Measurements from ENCODE around the gene TOR1AIP2. TPM values are rescaled to one million over a fixed set of nuclear protein-coding genes. Genes with fewer than 3 reads are reported as not detected.
A peak's percentile ranks its signal among the peaks of the same experiment; 100 is the strongest.

Gene TOR1AIP2
- total RNA-seq: 73.9 and 81.8 TPM in 2 replicates
- 26.3 TPM for polyA plus RNA-seq (2012)

DNA sequence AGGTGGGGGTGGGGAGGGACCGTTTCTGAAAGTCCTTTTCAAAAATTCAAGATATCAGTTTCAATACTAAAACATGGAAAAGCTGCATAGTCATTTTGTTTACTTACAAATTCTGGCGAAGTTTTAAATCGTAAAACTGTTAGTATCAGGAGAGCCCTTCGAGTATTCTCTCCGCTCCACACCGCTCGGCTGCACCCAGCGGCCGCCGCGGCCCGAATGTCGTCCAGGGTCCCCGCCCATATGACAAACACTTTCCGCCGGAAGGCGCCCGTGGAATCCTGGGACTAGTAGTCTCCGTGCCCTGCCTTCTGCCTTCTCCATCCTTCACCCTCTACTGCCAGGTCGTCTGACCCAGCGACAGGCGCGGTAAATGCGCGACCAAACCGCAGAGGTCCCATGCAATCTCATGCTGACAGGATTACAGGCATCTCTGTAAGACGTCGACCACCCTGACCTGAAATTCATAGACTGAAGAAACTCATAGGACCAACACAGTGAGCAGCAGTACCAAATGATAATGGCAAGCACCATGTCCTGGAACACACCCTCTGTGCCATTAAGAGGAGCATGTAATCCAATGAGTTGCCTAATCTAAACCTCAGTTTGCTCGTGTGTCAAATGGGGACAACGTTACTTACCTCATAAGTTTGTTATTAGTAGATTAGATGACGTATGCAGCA lies at the start of gene TOR1AIP2:
Gene TOR1AIP2, minus strand, starts transcription at position 218 of the 680 bp plus-strand sequence. CDS start 25,138 bp downstream, outside the sequence.
- DNase-seq (ENCODE audit: low read depth): peak; percentile 90

- DNase-seq (ENCODE audit: low read depth): no peak
These were observed 49.2 kb upstream of the TOR1AIP2 start for GRCh38 chr1:179926850-179927205.

- DNase-seq (ENCODE audit: low read depth): no peak
These were observed 48.6 kb upstream of the TOR1AIP2 start for GRCh38 chr1:179925922-179926849.

GRCh38 chr1:179925302-179925701 lies 47.7 kb upstream of the TOR1AIP2 start:
- no peak for DNase-seq (ENCODE audit: low read depth)

DNA sequence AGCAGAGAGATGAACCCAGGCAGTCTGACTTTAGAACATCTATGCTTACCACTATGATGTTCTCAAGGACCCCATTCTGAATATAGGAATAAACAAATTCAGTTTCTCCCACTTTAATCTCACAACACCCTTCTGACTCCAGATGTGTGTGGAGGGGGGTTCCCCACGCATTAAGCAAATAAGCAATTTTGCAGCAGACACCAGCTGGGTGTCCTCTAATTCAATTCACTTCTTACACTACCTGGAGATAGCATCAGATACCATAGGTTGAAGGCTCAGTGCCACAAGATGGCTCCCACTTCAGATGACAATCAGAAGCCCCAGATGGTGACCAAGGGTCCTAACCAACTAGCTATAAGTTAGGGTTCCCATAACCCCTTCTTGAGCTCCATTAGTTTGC lies 46.7 kb upstream of the TOR1AIP2 start:
- DNase-seq (ENCODE audit: low read depth): no peak

- DNase-seq (ENCODE audit: low read depth): no peak
These were observed 45.4 kb upstream of the TOR1AIP2 start for GRCh38 chr1:179923029-179923428.

- DNase-seq (ENCODE audit: low read depth): no peak
These were observed 44.6 kb upstream of the TOR1AIP2 start for GRCh38 chr1:179921981-179922872.

- no peak for DNase-seq (ENCODE audit: low read depth)
These were observed 43.9 kb upstream of the TOR1AIP2 start for GRCh38 chr1:179921472-179921871.

GRCh38 chr1:179917601-179918429 lies 40.2 kb upstream of the TOR1AIP2 start:
- DNase-seq (ENCODE audit: low read depth): peak; percentile 19

GRCh38 chr1:179911812-179912211 lies 34.2 kb upstream of the TOR1AIP2 start:
- no peak for DNase-seq (ENCODE audit: low read depth)

DNA sequence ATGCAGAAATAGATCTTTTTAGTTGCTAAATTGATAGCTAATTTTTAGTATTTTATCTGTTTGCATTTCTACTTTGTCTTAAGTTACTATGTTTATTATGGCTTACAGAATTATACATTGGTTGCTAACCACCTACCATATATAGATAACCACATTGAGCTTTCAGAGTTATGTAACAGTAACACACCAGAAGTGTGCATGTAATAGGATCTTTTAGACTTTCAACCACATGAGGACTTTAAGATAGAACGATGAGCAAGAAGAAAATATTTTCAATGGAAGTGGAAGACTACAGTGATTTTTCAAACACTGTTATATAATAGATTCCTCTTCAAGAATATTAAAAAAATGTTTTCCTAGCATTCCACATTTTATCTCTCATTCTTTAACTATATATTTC lies 33.3 kb upstream of the TOR1AIP2 start:
- DNase-seq (ENCODE audit: low read depth): no peak

- DNase-seq (ENCODE audit: low read depth): no peak
These were observed 12.0 kb upstream of the TOR1AIP2 start for GRCh38 chr1:179889589-179889988.

GRCh38 chr1:179888071-179888470 lies 10.5 kb upstream of the TOR1AIP2 start:
- DNase-seq (ENCODE audit: low read depth): no peak

DNA sequence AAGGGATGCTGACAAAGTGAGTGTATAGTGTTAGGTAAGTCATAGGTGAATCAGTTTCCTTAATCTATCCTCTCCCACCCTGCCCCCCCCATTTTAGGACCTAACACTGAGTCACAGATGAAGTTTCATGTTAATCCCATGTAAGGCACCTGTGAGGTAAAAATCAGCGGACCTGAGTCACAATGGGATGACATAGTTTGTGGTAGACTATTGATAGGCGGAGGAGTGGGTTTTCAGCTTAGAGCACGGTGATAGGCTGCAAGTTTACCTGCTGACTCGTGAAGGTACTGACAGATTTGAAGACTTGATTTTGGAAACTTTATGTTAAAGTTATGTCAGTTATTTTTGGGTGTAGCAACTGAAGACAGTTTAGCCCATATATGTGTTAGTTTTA lies 6.1 kb upstream of the TOR1AIP2 start:
- no peak for DNase-seq (ENCODE audit: low read depth)

DNA sequence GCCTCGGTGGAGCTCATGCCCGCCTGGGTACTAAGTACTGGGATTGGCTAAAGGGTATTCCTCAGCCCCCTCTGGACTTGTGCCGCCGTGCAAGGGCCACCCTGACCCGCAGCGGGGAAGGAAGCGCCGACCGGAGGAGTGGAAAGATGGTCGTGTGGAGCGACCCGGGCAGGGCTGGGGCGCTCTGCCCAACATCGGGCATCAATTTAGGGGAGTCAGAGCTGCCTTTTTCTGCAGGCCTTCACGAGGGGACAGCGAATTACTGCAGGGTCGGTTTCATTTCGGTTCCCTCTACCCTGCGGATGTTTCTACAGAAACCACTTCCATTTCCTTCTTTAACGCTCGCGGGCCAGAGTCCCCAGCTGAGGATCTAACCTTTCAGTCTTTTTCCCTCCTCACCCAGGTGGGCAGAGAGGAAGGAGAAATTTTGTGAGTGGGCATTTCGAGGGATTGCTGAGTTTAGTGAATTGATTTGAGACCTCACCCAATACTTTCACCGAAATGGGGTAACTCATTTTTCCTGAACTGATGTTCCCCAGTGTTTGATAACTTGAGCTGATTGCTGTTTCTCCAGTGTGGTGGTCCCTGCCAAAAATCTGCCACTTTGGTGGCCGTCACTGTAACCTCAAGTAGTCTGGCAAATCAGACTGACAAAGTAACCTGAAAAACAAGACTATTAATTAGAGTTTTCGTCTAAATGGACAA lies 5.6 kb upstream of the TOR1AIP2 start:
- no peak for DNase-seq (ENCODE audit: low read depth)

GRCh38 chr1:179882253-179883039 lies 4.8 kb upstream of the TOR1AIP2 start, which contains the start of gene TOR1AIP1:
TOR1AIP1 (plus strand) TSS chr1:179882285; CDS start chr1:179882503, 218 bp downstream.
- DNase-seq (ENCODE audit: low read depth): peak; percentile 98

DNA sequence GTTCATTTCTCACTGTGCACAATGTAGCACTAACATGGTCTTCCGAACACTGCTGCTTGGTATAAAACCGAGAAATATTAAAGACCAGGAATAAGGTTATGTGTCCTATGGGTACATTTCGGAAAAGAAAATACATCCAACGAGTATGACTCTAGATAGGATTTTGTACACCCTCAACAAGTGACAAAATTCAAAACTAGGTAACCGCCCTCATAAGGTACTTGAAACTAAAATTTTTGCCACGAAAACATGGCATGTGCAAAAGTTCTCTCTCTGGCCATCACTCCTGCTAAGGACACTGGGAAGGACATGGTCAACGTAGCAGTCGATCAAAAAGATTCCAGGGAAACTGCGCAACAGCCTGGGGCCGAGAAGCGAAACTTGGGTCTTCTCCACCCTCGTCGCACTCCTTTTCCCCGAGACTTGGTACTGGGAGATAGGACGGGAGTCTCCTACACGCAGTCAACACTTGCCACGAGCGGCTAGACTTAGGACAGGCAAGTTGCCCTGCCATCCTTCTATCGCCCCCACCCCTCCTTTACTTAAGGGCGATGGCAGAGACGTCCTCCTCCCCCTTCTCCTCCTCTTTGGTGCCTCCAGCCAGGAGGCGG lies 4.1 kb upstream of the TOR1AIP2 start:
- peak; percentile 96 for DNase-seq (ENCODE audit: low read depth)

DNA sequence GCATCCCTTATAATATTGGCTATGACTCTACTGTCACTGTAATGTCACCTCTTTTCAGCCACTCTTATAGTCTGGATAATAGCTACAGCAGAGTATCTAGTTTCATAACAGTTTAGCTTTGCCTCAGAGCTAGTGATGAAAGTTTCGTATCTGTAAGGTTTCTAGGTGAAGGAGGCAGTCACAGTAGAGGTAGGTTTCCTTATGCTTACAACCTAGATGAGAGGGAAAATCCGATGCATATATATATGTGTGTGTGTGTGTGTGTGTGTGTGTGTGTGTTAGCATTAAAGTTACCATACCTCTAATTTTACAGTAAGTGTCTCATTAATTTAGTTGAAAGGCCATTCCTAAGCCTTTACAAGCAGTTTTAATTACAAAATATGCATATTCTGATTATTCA lies 2.2 kb upstream of the TOR1AIP2 start:
- DNase-seq (ENCODE audit: low read depth): no peak

All from myocyte (in vitro differentiated cells).